GM19043 (cell line): ENCODE data around the gene SPOCD1.

Experiments
- ATAC-seq: cut with Tn5 transposase; IDR thresholded peaks from one replicate; pipeline ENCODE4 v1.9.1; 2021; ENCODE audit warnings: low read depth; ENCODE audit not compliant: unreplicated experiment

SPOCD1 gene

GRCh38 chr1:31802190-31803150 lies 13.4 kb downstream of the SPOCD1 start:
- no peak for ATAC-seq

- no peak for ATAC-seq
These were observed 14.4 kb downstream of the SPOCD1 start for GRCh38 chr1:31801458-31801857.

- no peak for ATAC-seq
These were observed 15.2 kb downstream of the SPOCD1 start for GRCh38 chr1:31800674-31800967.

- no peak for ATAC-seq
These were observed 15.7 kb downstream of the SPOCD1 start for GRCh38 chr1:31799895-31800673.

GRCh38 chr1:31799196-31799894 lies 16.5 kb downstream of the SPOCD1 start:
- no peak for ATAC-seq

- ATAC-seq, result no peak
These were observed 17.2 kb downstream of the SPOCD1 start for GRCh38 chr1:31798433-31799195.

GRCh38 chr1:31798086-31798432 lies 17.8 kb downstream of the SPOCD1 start:
- no peak for ATAC-seq

GRCh38 chr1:31797216-31797615 lies 18.6 kb downstream of the SPOCD1 start:
- no peak for ATAC-seq

- ATAC-seq, result no peak
These were observed 19.1 kb downstream of the SPOCD1 start for GRCh38 chr1:31796707-31797106.

- no peak for ATAC-seq
These were observed 19.8 kb downstream of the SPOCD1 start for GRCh38 chr1:31795801-31796621.

- ATAC-seq, result no peak
These were observed 20.6 kb downstream of the SPOCD1 start for GRCh38 chr1:31795096-31795675.

GRCh38 chr1:31793586-31794285 lies 22.1 kb downstream of the SPOCD1 start:
- ATAC-seq, result no peak

- ATAC-seq, result no peak
These were observed 22.7 kb downstream of the SPOCD1 start for GRCh38 chr1:31793086-31793485.

- no peak for ATAC-seq
These were observed 23.3 kb downstream of the SPOCD1 start for GRCh38 chr1:31792541-31792940.

GRCh38 chr1:31792116-31792515 lies 23.7 kb downstream of the SPOCD1 start:
- ATAC-seq, result no peak

GRCh38 chr1:31791131-31791858 lies 24.5 kb downstream of the SPOCD1 start:
- no peak for ATAC-seq

GRCh38 chr1:31790641-31791091 lies 25.2 kb downstream of the SPOCD1 start:
- ATAC-seq, result no peak

GRCh38 chr1:31790140-31790539 lies 25.7 kb downstream of the SPOCD1 start:
- no peak for ATAC-seq
